HG03439 (cell line): Measurements from ENCODE around the gene SMIM32.

Experiments
- ATAC-seq: cut with Tn5 transposase; IDR thresholded peaks from one replicate; pipeline ENCODE4 v1.9.1; 2021; ENCODE audit warnings: mild to moderate bottlenecking, moderate library complexity; ENCODE audit not compliant: unreplicated experiment

Gene SMIM32

DNA sequence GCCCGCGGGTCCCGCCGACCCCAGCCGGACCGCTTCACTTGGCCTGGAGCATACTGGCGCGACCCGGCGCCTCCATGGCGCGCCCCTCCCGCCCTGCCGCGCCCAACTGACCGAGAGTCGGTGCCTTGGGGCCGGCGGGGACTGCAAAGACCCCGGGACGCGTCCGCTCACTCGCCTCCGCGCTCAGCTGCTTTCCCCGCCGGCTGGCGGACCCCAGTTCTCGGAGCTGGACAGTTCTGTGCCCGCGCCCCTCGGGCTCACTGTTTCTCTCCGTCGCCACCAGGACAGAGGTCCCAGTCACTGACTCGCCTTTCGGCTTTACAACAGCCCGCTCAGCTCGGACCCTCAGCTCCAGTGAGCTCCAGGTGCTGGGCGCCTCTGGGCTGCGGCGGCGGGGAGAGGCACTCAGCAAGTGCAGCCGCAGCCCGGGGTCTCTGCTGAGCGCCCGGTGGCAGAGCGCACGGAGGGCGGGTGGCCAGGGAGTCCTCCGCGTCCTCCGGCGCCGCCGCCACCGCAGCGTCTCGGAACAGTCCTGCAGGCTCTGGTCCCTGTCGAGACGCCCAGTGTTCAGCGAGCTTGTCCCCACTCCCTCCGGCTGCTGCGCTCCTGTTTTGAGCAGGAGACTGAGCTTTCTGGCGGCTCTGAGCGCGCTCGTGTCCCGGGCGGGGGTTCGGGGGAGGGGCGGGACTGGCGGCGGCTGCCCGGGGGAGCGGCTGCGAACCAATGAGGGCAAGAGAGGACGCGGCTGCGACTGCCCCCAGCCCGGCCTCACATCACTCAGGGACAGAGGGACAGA, at the start of gene SMIM32:
SMIM32 (minus strand) TSS at position 637 of the 796 bp plus-strand sequence. CDS start 638 bp downstream, outside the sequence.
- no peak for ATAC-seq

- no peak for ATAC-seq
Measured at GRCh38 chr5:136242611-136243010, 49.6 kb upstream of the SMIM32 start.

GRCh38 chr5:136242136-136242535, 49.2 kb upstream of the SMIM32 start:
- peak; percentile 64 for ATAC-seq

DNA sequence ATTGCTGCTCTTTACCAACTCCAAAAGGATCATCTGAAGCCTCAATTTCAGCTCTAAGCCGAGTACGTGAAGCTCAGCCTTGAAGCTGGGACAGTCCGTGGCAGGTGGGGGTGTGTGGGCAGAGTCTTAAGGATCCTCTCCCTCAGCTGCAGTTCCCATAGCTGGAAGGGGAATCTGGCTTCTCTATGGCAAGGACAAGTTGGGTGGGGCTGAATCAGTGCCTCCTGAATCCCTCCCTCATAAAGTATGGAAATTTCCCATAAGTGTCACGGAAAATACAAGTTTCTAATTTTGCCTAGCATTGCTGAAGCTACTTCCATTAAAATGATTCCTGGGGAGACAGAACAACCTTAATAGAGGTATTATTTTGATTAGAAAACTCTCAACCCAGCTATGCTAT, 47.9 kb upstream of the SMIM32 start:
- ATAC-seq, result no peak

DNA sequence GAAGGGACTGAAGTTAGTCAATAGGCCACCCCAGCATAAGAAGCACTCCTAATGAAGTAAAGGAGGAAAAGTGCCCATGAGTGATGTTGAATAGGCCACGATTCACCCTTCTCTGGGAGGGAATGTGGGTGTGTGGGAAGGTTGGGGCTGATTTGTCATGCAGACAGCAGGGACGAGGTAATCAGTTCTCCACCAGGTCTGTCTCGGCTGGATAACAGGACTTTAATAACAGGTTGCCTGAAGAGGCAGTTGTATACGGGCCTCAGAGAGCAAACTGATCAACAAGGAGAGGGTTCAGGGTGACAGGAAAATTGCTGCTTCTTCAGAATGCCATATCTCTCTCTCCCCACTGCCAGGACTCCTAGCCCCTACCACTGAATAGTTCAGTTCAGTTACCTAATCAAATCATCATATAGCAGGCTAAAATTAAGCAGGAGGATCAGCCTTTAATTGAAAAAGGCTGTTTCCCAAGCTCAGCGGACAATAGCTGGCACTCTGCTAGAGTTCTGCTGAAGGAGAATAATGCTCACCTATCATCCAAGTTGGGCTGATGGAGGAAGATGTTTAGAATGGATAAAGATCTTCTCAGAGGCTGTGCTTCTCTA, 43.6 kb upstream of the SMIM32 start:
- no peak for ATAC-seq

- ATAC-seq, result no peak
Measured at GRCh38 chr5:136235321-136235720, 42.4 kb upstream of the SMIM32 start.

DNA sequence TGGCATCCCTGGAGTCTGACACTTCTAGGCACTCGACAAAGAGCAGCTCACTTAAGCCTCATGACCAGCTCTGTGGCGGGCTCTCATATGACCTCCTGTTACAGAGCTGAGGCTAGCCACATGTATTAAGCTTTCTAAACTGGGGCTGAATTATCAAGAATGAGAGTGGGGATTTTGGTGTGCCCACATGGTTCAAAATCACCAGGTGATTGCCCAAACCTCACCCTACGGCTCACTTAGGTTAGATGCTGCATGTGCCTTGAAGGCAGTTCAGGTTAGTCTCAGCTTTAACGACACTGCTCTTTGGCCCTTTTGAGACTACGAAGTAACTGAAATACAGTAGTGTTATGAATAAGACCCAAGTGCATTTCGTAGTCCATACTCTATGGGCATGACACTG, 39.4 kb upstream of the SMIM32 start:
- peak; percentile 68 for ATAC-seq

GRCh38 chr5:136230176-136230575, 37.2 kb upstream of the SMIM32 start:
- no peak for ATAC-seq

GRCh38 chr5:136228136-136228757, 35.3 kb upstream of the SMIM32 start:
- ATAC-seq, result no peak

DNA sequence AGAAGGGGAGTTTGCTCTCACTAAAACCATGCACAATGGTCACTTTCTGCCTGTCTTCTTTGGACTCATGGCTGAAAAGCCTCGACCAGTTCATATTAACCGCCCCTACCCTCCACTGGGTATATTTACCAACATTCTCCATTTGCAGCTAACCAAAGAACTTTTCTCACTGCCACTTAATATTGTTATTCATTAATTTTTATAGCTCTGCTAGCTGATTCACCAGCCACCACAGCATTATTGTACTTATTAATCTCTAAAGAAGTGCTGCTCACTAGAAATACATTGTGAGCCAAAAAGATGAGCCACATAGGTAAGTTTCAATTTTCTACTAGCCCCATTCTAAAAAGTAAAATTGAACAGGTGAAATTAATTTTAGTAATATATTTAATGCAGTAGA, 33.4 kb upstream of the SMIM32 start:
- no peak for ATAC-seq

DNA sequence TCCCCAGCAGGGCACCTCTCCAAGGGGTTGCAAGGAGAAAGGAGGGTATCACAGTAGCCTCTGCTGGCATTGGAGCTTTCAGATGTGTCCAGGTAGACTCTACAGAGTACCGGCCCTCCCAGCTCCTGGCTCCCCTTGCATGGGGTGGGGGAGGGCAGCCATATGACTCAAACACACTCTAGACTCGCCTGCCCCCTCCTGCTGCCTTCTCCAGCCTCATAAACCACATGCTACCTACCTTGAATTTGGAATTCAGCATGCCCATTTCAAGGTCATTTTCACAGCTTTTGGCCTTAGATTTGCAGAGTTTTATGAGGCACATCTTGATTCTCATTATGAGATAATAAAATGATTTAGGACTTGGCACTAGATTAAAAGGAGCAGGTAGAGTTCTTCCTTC, 32.8 kb upstream of the SMIM32 start:
- ATAC-seq, result no peak

DNA sequence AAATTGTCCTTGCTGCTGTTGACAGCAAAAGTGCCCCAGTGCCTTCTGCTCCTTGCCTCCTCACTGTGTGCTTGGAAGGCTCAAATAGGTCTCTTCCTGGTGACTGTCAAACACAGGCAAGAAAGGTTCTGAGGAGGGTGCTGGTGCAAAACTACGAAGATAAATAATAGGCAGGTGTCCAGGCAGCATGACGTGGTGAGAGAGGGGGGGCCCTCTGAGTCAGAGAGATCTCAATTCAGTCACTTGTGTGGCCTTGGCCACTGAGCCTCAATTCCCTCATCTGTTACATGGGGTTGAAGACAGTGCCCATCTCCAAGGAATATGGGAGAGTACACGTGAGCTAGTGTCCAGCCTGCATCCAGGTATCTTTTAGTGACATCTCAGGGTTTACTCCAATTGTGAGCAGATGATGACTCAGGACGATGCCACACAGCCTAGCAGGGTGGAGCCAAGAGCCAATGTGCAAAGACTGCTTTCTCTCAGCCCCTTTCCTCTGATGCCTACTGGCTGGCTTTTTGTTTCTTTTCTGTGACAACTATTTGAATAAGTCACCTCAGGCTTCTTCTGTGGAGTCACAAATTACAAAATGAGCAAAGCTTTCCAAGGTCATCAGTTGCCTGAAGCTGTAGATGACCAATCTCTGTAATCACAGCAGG, 29.7 kb upstream of the SMIM32 start:
- ATAC-seq, result no peak

DNA sequence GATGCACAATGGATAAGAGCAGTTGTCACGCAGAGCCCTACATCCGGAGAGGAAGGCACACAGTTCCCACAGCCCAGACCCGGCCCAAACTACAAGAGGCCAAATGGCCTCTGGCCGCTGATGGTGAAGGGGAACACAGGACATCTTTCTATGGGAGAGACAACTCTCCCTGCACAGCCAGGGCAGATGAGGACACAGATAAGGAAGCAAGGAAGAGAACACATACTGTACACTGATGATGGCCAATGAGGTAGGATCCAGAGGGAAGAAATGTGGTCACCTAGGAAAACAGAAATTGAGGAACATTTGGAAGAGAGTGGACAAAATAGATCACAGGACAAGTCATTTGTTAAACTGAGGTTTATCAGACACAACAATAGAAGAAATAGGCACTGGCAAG, 28.4 kb upstream of the SMIM32 start:
- no peak for ATAC-seq

GRCh38 chr5:136216230-136216629, 23.3 kb upstream of the SMIM32 start:
- no peak for ATAC-seq

DNA sequence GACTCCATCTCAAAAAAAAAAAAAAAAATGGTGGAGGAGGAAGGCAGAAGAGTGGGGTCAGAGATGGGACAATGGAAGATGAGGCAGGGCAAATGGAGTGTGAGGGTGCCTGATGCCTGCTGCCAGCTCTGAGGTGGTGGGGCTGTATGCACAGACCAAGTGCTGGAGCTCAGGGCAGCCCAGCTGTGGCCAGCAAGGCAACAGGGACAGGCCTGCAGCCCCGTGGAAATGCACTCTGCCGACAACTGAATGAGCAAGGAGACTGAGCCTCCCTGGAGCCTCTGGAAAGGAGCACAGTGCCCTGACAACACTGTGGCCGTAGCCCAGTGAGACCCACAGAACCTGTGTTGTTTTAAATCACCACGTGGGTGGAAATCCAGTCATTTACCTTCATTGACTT, 22.9 kb upstream of the SMIM32 start:
- no peak for ATAC-seq

GRCh38 chr5:136213919-136214493, 21.0 kb upstream of the SMIM32 start:
- no peak for ATAC-seq

DNA sequence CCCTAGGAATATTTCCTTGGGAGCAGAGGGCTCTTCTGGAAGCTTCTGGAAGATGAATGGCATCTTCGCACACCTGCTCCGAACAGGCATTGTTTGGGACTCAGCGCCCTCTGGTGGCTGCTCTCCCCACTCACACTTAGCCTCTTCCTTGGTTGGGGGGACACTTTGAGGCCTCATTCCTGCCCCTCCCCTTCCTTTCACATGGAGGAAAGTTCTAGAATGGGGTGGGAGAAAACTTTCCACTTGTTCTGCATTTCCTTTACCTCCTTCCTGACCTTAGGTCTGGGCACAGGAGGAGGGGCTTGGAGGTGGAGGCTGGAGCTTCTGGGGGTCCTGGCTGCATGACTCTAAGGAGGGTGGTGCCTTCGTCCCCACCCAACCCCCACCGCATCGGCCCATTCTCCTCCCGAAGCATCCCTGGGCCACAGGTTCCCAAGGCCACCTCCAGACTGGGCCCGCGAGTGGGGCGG, 19.3 kb upstream of the SMIM32 start:
- no peak for ATAC-seq

- no peak for ATAC-seq
Measured at GRCh38 chr5:136211282-136212040, 18.5 kb upstream of the SMIM32 start.

GRCh38 chr5:136210259-136210658, 17.3 kb upstream of the SMIM32 start:
- ATAC-seq, result no peak

DNA sequence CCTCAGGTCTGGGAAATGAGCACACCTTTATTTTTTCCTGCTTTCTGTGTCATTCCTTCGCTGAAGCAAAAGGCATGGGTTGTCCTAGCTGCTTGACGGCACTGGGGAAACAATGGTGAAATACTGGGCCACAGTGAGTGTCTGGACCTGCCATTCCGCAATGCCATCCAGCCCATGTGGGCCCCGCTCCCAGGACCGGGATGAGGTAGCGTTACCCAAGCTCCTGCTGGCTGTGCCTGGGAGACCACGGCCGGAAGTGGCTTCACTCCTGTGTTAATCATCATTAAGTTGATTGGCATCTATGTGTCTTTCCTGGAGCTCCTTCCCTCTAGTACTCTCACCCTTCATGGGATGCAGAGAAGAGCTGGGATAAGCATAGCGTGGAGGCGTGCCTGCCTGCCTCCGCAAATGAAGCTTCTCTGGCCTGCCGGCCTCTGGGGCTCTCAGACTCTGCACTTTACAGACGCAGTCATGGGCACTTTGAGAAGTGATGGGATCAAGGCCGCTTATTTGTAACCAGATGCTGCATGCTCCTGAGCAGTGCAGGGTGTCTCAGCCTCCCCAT, 16.5 kb upstream of the SMIM32 start:
- ATAC-seq, result no peak
